ENCODE measurements around the gene TRABD2B. TPM values are rescaled to one million over a fixed set of nuclear protein-coding genes. Genes with fewer than 3 reads are reported as not detected.

TRABD2B gene
- total and polyA plus RNA-seq, 7 donors = 0.08 to 0.76 (median 0.42) TPM

GRCh38 chr1:47859092-47859743, 138.0 kb downstream of the TRABD2B start:
- Histone ChIP-seq H3K4me3 (no peak overlapping the region), H3K36me3 (ENCODE audit: insufficient read depth in 1 of 2, low read depth in 1 of 2) (no peaks in the 10 kb centered on the region), H3K27ac (no peak overlapping the region), H3K9me3 (no peaks in the 10 kb centered on the region), H3K27me3 (ENCODE audit: insufficient read depth in 3 of 3, low read length in 2 of 3) (no peaks in the 10 kb centered on the region), H3K4me1 (no peaks in the 10 kb centered on the region)
- no peak for DNase-seq
- WGBS, 3 donors = 47 to 49% (median 48%) methylated on average over 3 of the region's 3 CpGs
- TF ChIP-seq CTCF (IDR thresholded peaks at IDR 0.05) = no peak
- intact Hi-C loops (cut with DNase I) = no loop called here
- no peak for ATAC-seq

- WGBS, 3 donors = 85 to 94% (median 91%) methylated on average over 4 of the region's 4 CpGs
- no peak for ATAC-seq
- Histone ChIP-seq H3K9me3 (no peaks in the 10 kb centered on the region), H3K4me3 (no peak overlapping the region), H3K36me3 (ENCODE audit: insufficient read depth in 1 of 2, low read depth in 1 of 2) (no peaks in the 10 kb centered on the region), H3K4me1 (no peaks in the 10 kb centered on the region), H3K27ac (no peak overlapping the region), H3K27me3 (ENCODE audit: insufficient read depth in 3 of 3, low read length in 2 of 3) (no peaks in the 10 kb centered on the region)
- no peak for TF ChIP-seq CTCF (IDR thresholded peaks at IDR 0.05)
- DNase-seq = no peak
- intact Hi-C loops (cut with DNase I) = no loop called here
Observed at GRCh38 chr1:47856996-47857395, 140.2 kb downstream of the TRABD2B start.

DNA sequence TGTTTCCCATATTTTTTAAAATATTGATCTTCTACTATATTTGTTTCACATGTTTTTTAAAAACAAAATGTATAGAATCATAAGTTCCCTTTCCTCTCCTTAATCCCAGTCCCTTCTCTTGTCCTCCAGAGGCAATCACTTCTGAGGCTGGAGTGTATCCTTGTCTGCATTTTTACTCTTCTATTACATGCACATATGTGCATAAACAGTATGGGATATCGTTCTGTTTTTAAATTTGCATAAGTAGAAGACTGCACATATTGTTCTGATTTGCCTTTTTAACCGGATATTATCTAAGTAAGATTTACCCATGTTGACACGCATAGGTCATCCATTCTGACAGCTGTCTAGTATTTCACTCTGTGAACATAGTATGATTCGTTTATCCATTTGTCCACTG, 142.0 kb downstream of the TRABD2B start:
- intact Hi-C loops (cut with DNase I) = no loop called here
- no peak for TF ChIP-seq CTCF (IDR thresholded peaks at IDR 0.05)
- Histone ChIP-seq H3K36me3 (ENCODE audit: insufficient read depth in 1 of 2, low read depth in 1 of 2) (no peaks in the 10 kb centered on the region), H3K27me3 (ENCODE audit: insufficient read depth in 3 of 3, low read length in 2 of 3) (no peaks in the 10 kb centered on the region), H3K9me3 (no peaks in the 10 kb centered on the region), H3K4me3 (no peak overlapping the region), H3K27ac (no peak overlapping the region), H3K4me1 (no peaks in the 10 kb centered on the region)
- WGBS, 3 donors = 52 to 61% (median 56%) methylated on average over 4 of the region's 4 CpGs
- DNase-seq (no peak), ATAC-seq (no peak)

- Histone ChIP-seq H3K36me3 (ENCODE audit: insufficient read depth in 1 of 2, low read depth in 1 of 2) (no peaks in the 10 kb centered on the region), H3K4me1 (no peaks in the 10 kb centered on the region), H3K4me3 (no peak overlapping the region), H3K27ac (no peak overlapping the region), H3K9me3 (no peaks in the 10 kb centered on the region), H3K27me3 (ENCODE audit: insufficient read depth in 3 of 3, low read length in 2 of 3) (no peaks in the 10 kb centered on the region)
- DNase-seq (no peak), ATAC-seq (no peak)
- intact Hi-C loops (cut with DNase I) = no loop called here
- 87 to 90% (median 88%) methylated on average over 2 of the region's 2 CpGs for WGBS, 3 donors
- TF ChIP-seq CTCF (IDR thresholded peaks at IDR 0.05) = no peak
Observed at GRCh38 chr1:47854552-47855144, 142.5 kb downstream of the TRABD2B start.

DNA sequence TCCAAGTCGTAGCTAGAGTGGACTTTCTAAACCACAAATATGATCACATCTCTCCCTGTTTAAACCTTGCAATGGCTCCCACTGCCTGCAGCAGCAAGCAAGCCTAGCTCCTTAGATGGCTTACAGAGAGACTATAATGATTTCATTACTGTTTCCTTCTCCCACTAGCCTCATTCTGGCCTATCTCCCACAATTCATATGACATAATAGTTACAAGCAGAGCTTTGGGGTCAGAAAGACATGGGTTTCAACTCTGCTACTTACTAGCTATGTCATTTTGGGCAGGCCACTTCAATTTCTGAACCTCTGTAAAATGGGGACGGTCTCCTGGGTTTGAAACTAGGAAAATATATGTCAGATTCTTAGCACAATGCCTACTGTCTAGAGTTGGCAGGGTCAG, 143.3 kb downstream of the TRABD2B start:
- TF ChIP-seq CTCF (IDR thresholded peaks at IDR 0.05) = no peak
- WGBS, 3 donors = 78 to 84% (median 81%) methylated on average over 2 of the region's 2 CpGs

More for the DNA sequence above, 143.3 kb downstream of the TRABD2B start:
- Histone ChIP-seq H3K36me3 (ENCODE audit: insufficient read depth in 1 of 2, low read depth in 1 of 2) (no peaks in the 10 kb centered on the region), H3K27me3 (ENCODE audit: insufficient read depth in 3 of 3, low read length in 2 of 3) (no peaks in the 10 kb centered on the region), H3K4me3 (no peak overlapping the region), H3K27ac (no peak overlapping the region), H3K9me3 (no peaks in the 10 kb centered on the region), H3K4me1 (no peaks in the 10 kb centered on the region)
- intact Hi-C loops (cut with DNase I) = no loop called here
- ATAC-seq (no peak), DNase-seq (no peak)

Measured in psoas muscle (tissue), 8 donors.